NCI-H524 treated with DMSO at 0.1 percent for 48 hours (cell line): ENCODE measurements around the gene DHX40.
"Not testable (repeated sequence)": the region's sequence is repeated elsewhere in the genome, so short reads cannot be mapped to it uniquely, and the experiment has no call there.

Experiments used
- DNase-seq: peaks from one replicate; lab custom pipeline; 2025; lab: John Stamatoyannopoulos, UW

The DHX40 gene, protein sequence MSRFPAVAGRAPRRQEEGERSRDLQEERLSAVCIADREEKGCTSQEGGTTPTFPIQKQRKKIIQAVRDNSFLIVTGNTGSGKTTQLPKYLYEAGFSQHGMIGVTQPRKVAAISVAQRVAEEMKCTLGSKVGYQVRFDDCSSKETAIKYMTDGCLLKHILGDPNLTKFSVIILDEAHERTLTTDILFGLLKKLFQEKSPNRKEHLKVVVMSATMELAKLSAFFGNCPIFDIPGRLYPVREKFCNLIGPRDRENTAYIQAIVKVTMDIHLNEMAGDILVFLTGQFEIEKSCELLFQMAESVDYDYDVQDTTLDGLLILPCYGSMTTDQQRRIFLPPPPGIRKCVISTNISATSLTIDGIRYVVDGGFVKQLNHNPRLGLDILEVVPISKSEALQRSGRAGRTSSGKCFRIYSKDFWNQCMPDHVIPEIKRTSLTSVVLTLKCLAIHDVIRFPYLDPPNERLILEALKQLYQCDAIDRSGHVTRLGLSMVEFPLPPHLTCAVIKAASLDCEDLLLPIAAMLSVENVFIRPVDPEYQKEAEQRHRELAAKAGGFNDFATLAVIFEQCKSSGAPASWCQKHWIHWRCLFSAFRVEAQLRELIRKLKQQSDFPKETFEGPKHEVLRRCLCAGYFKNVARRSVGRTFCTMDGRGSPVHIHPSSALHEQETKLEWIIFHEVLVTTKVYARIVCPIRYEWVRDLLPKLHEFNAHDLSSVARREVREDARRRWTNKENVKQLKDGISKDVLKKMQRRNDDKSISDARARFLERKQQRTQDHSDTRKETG

DNA sequence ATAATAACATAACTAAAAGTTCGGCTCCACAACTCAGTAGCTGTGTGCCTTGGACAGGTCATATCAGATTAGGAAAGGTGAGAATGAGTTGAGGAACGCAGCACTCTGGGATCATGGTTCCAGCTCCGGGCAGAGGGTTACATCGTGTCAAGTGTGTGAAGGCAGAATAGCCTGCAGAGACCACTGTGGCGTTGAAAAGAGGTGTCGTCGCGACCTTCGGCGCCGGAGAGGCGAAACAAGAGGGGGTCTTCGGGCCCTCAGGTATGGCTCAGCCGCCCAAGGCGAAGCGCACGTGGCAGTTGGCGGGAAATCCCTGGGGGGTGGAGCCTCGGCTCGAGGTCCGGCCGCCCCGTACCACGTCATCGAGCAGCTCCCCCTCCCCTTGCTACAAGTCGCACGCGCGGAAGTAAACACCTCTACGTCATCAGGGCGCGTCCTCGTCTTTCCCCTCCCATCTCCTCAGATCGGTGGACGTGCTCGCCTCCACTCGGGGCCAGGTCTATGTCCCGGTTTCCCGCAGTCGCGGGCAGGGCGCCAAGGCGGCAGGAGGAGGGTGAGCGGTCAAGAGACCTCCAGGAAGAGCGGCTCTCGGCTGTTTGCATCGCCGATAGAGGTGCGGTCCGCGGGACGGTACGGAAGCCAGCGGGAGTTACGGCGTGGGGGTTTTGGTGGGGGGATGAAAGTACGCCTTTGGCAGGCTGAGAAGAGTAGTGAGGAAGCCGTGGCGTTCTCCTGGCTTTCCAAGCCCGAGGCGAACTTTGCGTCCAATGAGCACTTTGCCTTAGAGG, at the start of gene DHX40:
DHX40 (plus strand) TSS at position 440 of the 788 bp plus-strand sequence; CDS start at position 502, 62 bp downstream.
- peak; percentile 63 for DNase-seq

DNA sequence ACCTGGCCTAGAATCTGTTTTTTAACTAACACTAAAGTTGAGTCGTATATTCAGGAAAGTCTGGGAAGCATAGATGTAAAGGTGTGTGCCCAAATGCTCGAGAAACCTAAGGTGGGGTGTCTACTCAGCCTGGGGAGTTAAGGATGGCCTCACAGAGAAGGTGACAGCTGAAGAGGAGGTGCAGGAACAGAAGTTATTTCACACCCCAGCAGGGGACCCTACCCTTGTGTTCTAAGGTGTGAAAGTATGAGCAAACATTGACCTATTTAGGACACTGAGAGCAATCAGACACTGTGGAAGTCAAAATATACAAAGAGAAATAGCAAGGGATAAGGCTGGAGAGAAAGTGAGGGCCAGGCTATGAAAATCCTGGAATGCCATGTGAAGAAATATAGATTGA, 49.0 kb upstream of the DHX40 start:
- no peak for DNase-seq

DNA sequence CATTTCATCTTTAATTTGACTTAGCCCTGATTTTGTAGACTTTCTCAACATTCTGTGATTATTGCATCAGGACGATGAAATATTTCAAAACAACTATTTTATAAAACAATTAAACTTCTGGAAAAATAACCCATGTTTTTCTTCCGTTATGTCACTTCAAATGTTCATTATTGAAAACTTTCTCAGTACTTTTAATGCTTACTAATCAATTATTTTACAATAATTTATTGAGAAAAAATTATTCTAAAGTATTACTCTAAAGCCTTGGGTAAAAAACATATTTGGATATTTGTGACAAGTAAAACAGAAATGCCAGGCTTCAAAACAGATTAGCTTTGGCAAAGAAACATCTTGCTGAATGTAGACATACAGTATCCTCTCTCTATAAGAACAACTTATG, 46.3 kb upstream of the DHX40 start:
- no peak for DNase-seq

DNA sequence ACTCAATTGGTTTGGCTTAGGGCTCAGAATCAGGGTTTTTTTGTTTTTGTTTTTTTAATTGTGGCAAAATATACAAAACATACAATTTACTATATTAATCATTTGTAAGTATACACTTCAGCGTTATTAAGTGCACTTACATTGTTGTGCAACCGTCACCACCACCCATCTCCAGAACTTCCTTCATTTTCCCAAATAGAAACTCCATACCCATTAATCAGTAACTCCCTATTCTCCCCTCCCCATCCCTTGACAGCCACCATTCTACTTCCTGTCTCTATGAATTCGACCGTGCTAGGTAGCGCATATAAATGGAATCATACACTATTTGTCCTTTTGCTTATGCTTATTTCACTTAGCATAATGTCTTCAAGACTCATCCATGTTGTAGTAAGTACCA, 45.2 kb upstream of the DHX40 start:
- DNase-seq = no peak

DNA sequence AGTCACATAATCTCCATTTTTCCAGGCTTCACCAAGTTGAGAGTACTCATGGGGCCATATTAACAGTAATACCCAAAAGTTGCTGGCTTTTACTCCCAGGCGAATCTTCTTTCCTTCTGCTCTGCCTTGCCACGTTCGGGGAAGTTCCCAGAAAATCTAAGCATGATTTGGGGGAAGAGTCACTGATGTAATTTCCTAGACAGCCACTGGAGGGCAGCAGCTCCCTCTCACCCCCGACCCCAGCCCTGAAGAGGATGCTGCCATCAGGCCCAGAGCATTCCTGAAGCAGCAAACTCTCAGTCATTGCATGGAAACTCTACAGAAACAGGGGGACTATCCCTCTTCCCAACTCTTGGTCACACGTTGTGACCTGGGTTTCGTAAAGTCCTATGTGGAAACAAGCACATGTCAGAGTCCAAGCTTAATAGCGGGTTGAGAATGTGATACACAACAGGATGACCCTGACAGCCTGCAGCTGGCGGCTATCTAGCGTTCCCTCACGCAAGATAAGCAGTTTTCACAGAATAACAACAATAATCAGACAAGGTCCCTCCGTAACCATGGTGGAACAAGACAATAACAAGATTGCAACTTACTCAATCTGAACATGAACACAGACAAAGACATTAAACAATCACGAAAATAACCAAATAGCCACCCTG, 43.8 kb upstream of the DHX40 start:
- DNase-seq = no peak

DNA sequence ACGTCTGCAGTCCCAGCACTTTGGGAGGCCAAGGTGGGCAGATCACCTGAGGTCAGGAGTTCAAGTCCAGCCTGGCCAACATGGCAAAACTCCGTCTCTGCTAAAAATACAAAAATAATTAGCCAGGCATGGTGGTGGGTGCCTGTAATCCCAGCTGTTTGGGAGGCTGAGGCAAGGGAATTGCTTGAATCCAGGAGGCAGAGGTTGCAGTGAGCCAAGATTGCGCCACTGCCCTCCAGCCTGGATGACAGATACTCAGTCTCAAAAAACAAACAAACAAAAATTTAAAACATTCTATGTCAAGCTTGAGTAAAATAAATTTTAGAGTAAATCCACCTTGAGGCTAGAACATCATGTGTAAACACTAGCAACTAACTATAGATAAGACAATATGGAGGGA, 40.5 kb upstream of the DHX40 start:
- not testable (repeated sequence) for DNase-seq

DNA sequence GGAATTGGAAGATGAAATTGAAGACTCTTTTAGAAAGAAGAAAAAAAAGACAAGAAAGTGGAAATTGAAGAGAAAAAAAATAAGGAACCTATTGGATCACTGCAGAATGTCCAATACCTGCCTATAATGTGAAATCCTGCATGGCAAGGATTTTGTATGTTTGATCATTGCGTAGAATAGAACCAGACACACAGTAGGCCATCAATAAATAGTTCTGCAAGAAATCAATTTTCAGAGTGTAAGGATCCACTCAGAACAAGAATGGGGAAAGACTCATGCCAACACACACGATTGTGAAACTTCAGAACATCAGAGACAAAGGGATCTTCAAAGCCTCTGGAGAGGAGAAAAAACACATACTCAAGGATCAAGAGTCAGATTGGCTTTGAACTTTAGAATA, 39.7 kb upstream of the DHX40 start:
- no peak for DNase-seq

DNA sequence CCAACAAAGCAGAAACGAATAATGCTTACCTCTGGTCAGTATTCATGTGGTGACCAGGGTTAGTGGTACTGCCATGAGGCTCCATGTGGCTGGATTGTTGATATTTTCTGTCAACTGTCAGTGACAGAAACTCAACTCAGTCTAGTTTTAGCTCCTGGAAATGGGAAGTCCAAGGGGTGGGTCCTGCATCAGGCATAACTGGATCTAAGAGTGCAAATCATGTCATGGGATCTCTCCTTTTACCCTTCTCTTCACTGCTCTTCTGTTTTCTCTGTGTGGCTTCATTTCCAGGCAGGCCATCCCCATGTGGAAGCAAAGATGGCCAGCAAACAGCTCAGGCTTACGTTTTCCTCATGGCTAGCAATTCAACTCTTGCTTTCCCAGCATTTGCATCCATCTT, 39.0 kb upstream of the DHX40 start:
- no peak for DNase-seq

DNA sequence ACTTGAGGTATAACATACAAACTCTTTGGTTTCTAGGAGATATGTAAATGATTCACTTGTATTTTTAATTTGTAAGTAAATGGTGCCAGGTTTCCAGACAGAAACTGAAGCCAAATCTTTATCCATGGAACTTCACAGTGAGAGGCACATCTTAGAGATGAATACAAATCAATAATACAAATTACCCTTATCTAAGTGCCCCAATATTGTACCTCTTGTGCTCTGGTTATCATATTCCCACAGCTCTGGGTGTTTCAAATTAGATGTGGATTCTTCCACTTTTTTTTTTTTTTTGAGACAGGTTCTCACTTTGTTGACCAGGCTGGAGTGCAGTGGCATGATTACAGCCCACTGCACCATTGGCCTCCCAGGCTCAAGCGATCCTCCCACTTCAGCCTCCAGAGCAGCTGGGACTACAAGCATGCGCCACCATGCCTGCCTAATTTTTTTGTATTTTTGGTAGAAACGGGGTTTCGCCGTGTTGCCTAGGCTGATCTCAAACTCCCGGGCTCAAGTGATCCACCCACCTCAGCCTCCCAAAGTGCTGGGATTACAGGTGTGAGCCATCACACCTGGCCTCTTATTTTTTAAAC, 38.0 kb upstream of the DHX40 start:
- DNase-seq = no peak

DNA sequence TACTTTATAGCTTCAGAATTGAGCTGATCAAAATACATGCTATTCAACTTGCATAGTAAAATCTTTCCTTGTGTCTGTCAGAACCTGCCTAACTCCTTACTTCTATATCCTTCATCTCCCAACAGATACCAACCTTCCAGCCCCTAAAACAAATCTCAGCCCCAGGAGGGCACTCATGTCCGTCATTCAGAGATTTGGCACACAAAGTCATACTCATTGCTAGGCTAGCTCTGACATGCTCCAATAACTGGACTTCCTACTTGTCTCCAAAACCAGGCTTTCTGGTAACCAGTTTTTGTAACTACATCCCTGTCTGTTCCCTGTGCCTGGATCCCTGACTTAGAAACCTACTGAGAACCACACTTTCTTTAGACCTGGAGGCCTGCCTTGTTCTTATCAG, 37.5 kb upstream of the DHX40 start:
- no peak for DNase-seq

DNA sequence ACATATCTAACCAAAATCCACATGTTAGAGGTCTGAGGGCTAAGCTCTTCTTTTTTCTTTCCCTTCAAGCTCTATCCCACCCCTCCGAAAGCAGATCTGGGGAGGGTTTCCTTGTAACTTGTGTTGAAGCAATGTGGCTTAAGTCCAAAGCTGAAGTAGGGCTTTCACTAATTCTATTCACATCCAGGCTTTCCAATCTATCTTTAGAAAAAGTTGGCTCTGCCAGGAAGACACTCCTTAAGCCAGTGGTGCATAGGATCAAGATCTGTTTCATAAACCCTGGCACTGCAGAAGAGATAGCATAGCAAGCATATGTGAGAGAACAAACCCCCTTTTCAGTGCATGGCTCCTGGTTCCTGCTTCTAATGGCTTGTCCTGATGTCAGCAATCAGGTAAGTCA, 34.9 kb upstream of the DHX40 start:
- DNase-seq = no peak

DNA sequence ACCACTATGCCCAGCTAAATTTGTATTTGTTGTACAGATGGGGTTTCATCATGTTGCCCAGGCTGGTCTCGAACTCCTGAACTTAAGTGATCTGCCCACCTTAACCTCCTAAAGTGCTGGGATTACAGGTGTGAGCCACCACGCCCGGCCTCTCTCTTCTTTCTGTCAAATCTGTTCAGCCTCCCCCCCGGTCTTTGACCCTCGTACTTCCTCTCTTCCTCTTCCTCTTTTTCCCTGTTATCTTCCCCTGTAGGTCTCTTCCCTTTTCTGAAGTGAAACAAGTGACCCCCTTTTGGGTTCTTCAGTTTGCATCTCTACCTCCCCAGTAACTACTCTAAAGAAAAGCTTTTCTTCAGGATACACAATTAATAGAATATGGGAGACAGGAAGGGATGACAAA, 31.7 kb upstream of the DHX40 start:
- DNase-seq = no peak

DNA sequence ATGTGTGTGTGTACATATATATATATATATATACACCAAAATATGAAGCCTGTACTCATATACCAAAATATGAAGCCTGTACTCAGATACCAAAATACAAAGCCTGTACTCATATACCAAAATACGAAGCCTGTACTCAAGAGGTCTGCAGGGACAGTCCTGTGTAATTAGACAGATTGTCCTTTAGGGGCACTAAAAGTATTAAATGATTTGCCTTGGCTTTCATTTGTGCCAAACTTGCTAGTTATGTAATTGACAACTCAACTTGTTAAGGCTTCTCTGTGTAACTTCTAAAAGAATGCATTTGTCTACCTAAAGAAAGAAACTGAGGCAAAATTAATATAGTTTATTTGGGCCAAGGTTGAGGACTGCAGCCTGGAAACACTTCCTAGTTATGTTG, 30.8 kb upstream of the DHX40 start:
- DNase-seq = no peak

DNA sequence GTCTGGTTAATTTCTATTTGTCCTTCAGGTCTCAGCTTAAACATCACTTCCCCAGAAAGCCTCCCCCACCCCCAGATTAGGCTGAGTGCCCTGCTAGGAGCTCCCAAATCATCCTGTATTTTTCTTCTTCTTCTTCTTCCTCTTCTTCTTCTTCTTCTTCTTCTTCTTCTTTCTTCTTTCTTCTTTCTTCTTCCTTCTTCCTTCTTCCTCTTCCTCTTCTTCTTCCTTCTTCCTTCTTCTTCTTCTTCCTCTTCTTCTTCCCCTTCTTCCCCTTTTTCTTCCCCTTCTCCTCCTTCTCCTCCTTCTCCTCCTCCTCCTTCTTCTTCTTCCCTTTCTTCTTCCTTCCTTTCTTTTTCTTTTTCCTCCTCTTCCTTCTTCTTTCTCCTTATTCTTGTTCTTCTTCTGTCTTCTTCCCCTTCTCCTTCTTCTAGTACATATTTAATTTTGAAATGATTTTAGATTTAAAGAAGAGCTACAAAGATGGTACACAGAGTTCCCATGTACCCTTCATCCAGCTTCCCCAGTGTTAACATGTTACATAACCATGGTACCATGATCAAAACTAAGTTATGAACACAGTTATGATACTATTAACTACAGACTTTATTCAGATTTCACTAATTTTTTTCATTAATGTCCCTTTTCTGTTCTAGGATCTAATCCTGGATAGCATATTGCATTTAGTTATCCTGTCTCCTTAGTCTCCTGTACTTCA, 27.1 kb upstream of the DHX40 start:
- no peak for DNase-seq

DNA sequence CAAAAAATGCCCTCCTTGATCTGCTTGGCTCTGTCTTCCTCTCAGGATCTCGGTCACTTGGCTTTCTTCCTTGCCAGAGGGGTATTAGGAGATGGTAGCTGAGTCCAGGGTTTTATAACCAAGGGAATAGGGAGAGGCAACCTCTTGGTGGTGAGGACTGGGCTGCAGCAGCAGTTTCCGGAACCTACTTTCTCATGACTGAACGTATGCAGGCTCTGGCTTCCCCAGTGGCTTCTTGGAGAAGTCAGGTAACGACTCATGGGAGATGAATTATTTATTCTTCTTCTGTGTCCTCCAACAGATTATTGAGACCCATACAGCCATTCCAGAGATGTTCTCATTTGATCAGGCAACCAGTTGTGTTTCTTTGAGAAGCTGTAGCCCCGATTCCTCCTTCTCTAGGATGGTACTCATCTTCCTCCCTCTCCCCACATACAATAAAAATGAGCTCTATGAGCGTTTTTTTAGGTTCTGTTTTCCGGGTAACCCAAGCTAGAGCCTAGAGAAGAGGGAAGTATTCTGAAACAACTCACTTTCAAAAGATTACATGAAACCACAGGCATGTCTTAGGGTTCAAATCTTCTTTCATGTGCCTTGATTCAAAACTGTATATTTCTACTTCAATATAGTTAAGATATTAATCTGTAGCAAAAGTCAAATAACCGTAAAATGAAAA, 22.3 kb upstream of the DHX40 start:
- DNase-seq = no peak

DNA sequence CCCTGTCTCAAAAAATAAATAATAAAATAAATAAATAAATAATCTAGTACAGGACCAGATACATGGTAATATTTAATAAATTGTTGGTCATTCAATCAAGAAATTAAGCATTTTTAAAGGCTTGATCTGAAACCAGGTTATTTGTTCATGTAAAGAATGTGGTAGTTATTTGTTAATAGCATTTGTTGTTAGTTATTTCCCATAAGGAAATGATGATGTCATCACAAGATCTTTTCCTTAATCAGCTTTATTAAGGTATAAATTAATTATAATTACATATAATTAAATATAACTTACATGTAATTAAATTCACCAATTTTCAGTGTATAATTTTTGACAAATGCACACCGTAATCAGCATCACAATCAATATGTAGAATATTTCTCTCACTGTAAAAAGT, 19.5 kb upstream of the DHX40 start:
- DNase-seq = no peak

DNA sequence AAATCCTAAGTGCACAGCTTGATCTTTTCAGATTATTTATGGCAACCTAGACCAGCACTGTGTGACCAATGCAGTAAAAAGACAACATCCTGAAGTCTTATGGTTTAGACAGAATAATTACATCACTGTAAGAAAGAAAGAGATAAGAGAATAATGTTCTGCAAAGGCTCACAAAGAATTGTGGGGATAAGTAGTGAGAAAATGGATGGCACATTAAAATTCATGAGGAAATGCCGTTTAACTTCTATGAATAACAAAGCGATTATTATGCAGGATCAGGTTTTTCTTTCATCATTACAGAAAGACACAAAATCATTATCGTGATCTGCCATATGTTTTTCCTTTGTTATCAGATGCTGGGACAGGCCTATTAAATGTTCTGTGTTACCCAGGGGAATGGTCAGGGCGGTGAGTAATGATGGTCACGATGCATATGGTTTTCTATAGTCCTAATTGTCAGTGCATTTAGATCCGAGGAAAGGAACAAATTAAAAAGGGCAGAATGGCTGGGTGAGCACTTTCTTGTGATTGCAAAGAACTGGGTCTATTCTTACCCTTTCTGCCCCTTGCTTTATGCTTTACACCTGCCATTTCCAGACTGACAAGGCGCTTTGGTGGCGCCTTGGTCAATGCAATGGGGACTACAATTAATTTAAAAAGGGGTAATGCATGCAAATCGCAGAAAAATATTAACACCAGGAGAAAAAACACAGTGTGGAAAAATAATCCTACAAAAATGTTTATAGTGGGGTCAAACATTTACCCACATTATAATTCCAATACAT, 18.1 kb upstream of the DHX40 start:
- DNase-seq = peak; percentile 20

DNA sequence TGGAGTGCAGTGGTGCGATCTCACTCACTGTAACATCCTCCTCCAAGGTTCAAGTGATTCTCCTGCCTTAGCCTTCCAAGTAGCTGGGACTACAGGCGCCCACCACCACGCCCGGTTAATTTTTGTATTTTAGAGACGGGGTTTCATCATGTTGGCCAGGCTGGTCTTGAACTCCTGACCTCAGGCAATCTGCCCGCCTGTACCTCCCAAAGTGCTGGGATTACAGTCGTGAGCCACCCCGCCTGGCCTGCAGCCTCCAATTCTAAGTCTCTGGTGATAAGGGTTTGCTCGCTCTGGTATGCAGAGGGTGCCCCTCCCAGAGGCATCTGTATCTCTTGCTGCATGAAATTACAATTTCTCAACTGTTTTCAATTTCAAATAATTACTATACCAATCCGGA, 16.4 kb upstream of the DHX40 start:
- not testable (repeated sequence) for DNase-seq

DNA sequence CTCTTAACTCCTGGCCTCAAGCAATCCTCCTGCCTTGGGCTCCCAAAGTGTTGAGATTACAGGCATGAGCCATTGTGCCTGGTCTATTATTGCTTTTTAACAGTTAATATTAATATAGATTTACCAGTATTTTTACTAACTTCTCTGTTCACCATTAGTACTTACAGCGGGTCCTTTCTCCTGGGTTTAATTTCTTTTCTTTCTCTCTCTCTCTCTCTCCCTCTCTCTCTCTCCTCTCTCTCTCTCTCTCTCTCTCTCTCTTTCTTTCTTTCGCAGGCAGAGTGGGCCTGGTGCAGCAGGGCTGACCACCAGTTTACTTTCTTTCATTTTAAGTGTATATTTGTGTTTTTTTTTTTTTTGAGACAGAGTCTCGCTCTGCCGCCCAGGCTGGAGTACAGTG, 14.7 kb upstream of the DHX40 start:
- DNase-seq = no peak

DNA sequence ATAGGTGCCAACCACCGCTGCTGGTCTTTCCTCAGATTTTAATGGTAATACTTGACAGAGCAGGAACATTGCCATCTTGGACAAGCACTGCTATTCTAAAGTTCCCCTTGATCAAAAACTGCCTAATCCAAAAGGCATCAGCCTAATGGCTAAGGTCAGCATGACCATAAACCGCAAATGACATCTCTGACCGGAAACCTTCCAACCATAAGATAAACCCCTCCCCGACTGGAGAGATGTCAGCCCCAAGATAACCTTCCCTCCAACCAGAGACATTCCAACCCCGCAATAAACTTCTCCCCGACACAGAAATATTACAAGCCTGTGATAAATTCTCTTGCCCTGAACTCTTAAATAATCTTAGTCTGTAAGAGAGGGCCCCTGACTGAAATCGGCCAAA, 7.4 kb upstream of the DHX40 start:
- no peak for DNase-seq
